ENCODE results near the gene INSRR. TPM values are rescaled to one million over a fixed set of nuclear protein-coding genes. Genes with fewer than 3 reads are reported as not detected.

The INSRR gene
- total RNA-seq, 1 donor from 2014 or later = not detected

GRCh38 chr1:156885880-156886355 lies 27.0 kb upstream of the INSRR start:
- DNase-seq = no peak
- no peaks in the 10 kb centered on the region for H3K4me1 ChIP-seq
- no peak overlapping the region for H3K27ac ChIP-seq
- TF ChIP-seq CTCF (IDR thresholded peaks at IDR 0.05) = no peak
- H3K27me3 ChIP-seq (ENCODE audit: low read depth) = peaks cover 25% of the 10 kb centered on the region
- no peak for ATAC-seq
- intact Hi-C loops (cut with DNase I) = no loop called here
- no peaks in the 10 kb centered on the region for H3K9me3 ChIP-seq
- no peaks in the 10 kb centered on the region for H3K36me3 ChIP-seq
- H3K4me3 ChIP-seq = no peak overlapping the region

GRCh38 chr1:156885314-156885713 lies 26.4 kb upstream of the INSRR start:
- ATAC-seq (peak; percentile 27 to 30), DNase-seq (no peak)
- no peak overlapping the region for H3K27ac ChIP-seq
- H3K27me3 ChIP-seq (ENCODE audit: low read depth) = peaks cover 25% of the 10 kb centered on the region
- H3K4me3 ChIP-seq = no peak overlapping the region
- TF ChIP-seq CTCF (IDR thresholded peaks at IDR 0.05) = no peak
- intact Hi-C loops (cut with DNase I) = no loop called here
- H3K4me1 ChIP-seq = no peaks in the 10 kb centered on the region
- no peaks in the 10 kb centered on the region for H3K36me3 ChIP-seq
- H3K9me3 ChIP-seq = no peaks in the 10 kb centered on the region

- Histone ChIP-seq H3K27ac (no peak overlapping the region), H3K27me3 (ENCODE audit: low read depth) (peaks cover 25% of the 10 kb centered on the region), H3K4me1 (no peaks in the 10 kb centered on the region), H3K36me3 (no peaks in the 10 kb centered on the region), H3K9me3 (no peaks in the 10 kb centered on the region), H3K4me3 (no peak overlapping the region)
- TF ChIP-seq CTCF (IDR thresholded peaks at IDR 0.05) = no peak
- DNase-seq = no peak
- intact Hi-C loops (cut with DNase I) = no loop called here
- no peak for ATAC-seq
Measured at GRCh38 chr1:156884560-156885184, 25.8 kb upstream of the INSRR start.

GRCh38 chr1:156883919-156884318 lies 25.0 kb upstream of the INSRR start:
- peaks cover 25% of the 10 kb centered on the region for H3K27me3 ChIP-seq (ENCODE audit: low read depth)
- H3K9me3 ChIP-seq = no peaks in the 10 kb centered on the region
- DNase-seq = no peak
- intact Hi-C loops (cut with DNase I) = no loop called here
- no peak overlapping the region for H3K27ac ChIP-seq
- no peak for ATAC-seq
- no peak for TF ChIP-seq CTCF (IDR thresholded peaks at IDR 0.05)
- no peaks in the 10 kb centered on the region for H3K4me1 ChIP-seq
- no peak overlapping the region for H3K4me3 ChIP-seq
- no peaks in the 10 kb centered on the region for H3K36me3 ChIP-seq

GRCh38 chr1:156882543-156882942 lies 23.6 kb upstream of the INSRR start:
- Histone ChIP-seq H3K36me3 (no peaks in the 10 kb centered on the region), H3K27me3 (ENCODE audit: low read depth) (peaks cover 22% of the 10 kb centered on the region), H3K4me1 (no peaks in the 10 kb centered on the region), H3K27ac (no peak overlapping the region), H3K4me3 (no peak overlapping the region), H3K9me3 (no peaks in the 10 kb centered on the region)
- DNase-seq (no peak), ATAC-seq (no peak)
- TF ChIP-seq CTCF (IDR thresholded peaks at IDR 0.05) = no peak
- intact Hi-C loops (cut with DNase I) = no loop called here
